Vagina (tissue), 2 donors: ENCODE data around the gene TBC1D13. TPM values are rescaled to one million over a fixed set of nuclear protein-coding genes. Genes with fewer than 3 reads are reported as not detected.

Source experiments
- DNase-seq, 2 donors: peaks; one replicate each; pipeline ENCODE4 v3.0.0-alpha.2; 2017; ENCODE audit errors: extremely low spot score in 2 of 2
- H3K27ac ChIP-seq: fragments of 200-600 bp; sonication (generic); one replicate; pipeline ENCODE4 v1.5.1; 2019
- H3K27me3 ChIP-seq: fragments of 200-600 bp; sonication (generic); one replicate; pipeline ENCODE4 v1.5.1; 2019
- H3K36me3 ChIP-seq, 2 donors: fragments of 200-600 bp; sonication (generic); one replicate each; pipeline ENCODE4 v1.5.1; 2017 to 2019
- H3K4me1 ChIP-seq: fragments of 200-600 bp; sonication (generic); one replicate; pipeline ENCODE4 v1.5.1; 2019
- H3K4me3 ChIP-seq, 2 donors: fragments of 200-600 bp; sonication (generic); 1 replicate in 1 of 2; 2 replicates in 1 of 2; pipeline ENCODE4 v1.5.1; 2016 to 2019
- H3K9me3 ChIP-seq: fragments of 200-600 bp; sonication (generic); one replicate; pipeline ENCODE4 v1.5.1; 2019
- CTCF ChIP-seq, 3 experiments: fragments of 450-650 bp in 2 of 3; fragments of 200-600 bp in 1 of 3; sonication (generic) in 1 of 3; IDR thresholded peaks; one replicate each; pipeline ENCODE4 v1.5.1; 2017 to 2019; ENCODE audit warnings: antibody characterized with exemption in 3 of 3, mild to moderate bottlenecking in 2 of 3, moderate library complexity in 2 of 3
- POLR2A ChIP-seq, 2 donors: fragments of 450-650 bp; IDR thresholded peaks; one replicate each; pipeline ENCODE4 v1.6.1; 2017; ENCODE audit warnings: antibody characterized with exemption in 2 of 2, mild to moderate bottlenecking in 2 of 2, moderate library complexity in 2 of 2
- POLR2AphosphoS5 ChIP-seq, 2 donors: sonication (generic); formaldehyde crosslinking; IDR thresholded peaks; one replicate each; pipeline ENCODE4 v1.9.0; 2017; ENCODE audit warnings: antibody characterized with exemption in 2 of 2, mild to moderate bottlenecking in 2 of 2, low read depth in 1 of 2; ENCODE audit not compliant: insufficient read depth in 1 of 2
- intact Hi-C: fragments of 100-400 bp; cut with DNase I; formaldehyde crosslinking; loops from one replicate; pipeline ENCODE4 v1.15.1; 2023
- total RNA-seq: library from RNA; depleted of rRNA; stranded (reverse); fragments of >200 nt; gene quantifications from one replicate; pipeline ENCODE4 v1.2.3, GENCODE V29; 2016

The TBC1D13 gene
- total RNA-seq, 1 donor from 2014 or later = 11.0 TPM

- no peak for DNase-seq
- Histone ChIP-seq H3K36me3 (peaks cover 0 to 53% of the 10 kb centered on the region in 2 donors), H3K4me3 (no peak overlapping the region), H3K27me3 (no peaks in the 10 kb centered on the region), H3K4me1 (peaks cover 19% of the 10 kb centered on the region), H3K27ac (no peak overlapping the region), H3K9me3 (no peaks in the 10 kb centered on the region)
- TF ChIP-seq POLR2A (IDR thresholded peaks at IDR 0.05) (no peak), CTCF (IDR thresholded peaks at IDR 0.05) (no peak), POLR2AphosphoS5 (IDR thresholded peaks at IDR 0.05; ENCODE audit: insufficient read depth in 1 of 2, low read depth in 1 of 2) (no peak)
- intact Hi-C loops = no loop called here
Measured at GRCh38 chr9:128825923-128826700, 39.1 kb downstream of the TBC1D13 start.

DNA sequence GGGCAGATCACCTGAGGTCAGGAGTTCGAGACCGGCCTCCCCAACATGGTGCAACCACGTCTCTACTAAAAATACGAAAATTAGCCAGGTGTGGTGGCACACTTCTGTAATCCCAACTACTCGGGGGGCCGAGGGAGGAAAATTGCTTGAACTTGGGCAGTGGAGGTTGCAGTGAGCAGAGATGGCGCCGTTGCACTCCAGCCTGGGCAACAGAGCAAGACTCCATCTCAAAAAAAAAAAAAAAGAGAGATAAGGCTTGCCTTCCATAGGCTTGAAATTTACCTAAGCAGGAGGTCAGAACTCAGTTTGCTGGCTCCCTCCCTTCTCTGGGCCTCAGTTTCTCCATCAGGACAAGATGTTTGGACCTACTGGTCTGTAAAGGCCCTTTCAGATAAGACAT, 41.2 kb downstream of the TBC1D13 start:
- H3K27me3 ChIP-seq = no peaks in the 10 kb centered on the region
- no peaks in the 10 kb centered on the region for H3K9me3 ChIP-seq
- H3K4me1 ChIP-seq = peaks cover 19% of the 10 kb centered on the region
- no peak for TF ChIP-seq POLR2AphosphoS5 (IDR thresholded peaks at IDR 0.05; ENCODE audit: insufficient read depth in 1 of 2, low read depth in 1 of 2)
- TF ChIP-seq CTCF (IDR thresholded peaks at IDR 0.05) = no peak
- no peak for TF ChIP-seq POLR2A (IDR thresholded peaks at IDR 0.05)
- H3K27ac ChIP-seq = no peak overlapping the region
- no peak for DNase-seq
- no peak overlapping the region for H3K4me3 ChIP-seq
- intact Hi-C loops = no loop called here
- H3K36me3 ChIP-seq = peaks cover 0 to 35% of the 10 kb centered on the region in 2 donors

- DNase-seq = no peak
- Histone ChIP-seq H3K4me1 (peaks cover 19% of the 10 kb centered on the region), H3K27me3 (no peaks in the 10 kb centered on the region), H3K27ac (peak overlapping the region; percentile 45), H3K4me3 (peak overlapping the region; percentile 76 to 81), H3K36me3 (peaks cover 0 to 29% of the 10 kb centered on the region in 2 donors), H3K9me3 (no peaks in the 10 kb centered on the region)
- TF ChIP-seq CTCF (IDR thresholded peaks at IDR 0.05) (no peak), POLR2A (IDR thresholded peaks at IDR 0.05) (no peak), POLR2AphosphoS5 (IDR thresholded peaks at IDR 0.05; ENCODE audit: insufficient read depth in 1 of 2, low read depth in 1 of 2) (no peak)
- intact Hi-C loops = no loop called here
Measured at GRCh38 chr9:128828719-128829452, 41.8 kb downstream of the TBC1D13 start.

DNA sequence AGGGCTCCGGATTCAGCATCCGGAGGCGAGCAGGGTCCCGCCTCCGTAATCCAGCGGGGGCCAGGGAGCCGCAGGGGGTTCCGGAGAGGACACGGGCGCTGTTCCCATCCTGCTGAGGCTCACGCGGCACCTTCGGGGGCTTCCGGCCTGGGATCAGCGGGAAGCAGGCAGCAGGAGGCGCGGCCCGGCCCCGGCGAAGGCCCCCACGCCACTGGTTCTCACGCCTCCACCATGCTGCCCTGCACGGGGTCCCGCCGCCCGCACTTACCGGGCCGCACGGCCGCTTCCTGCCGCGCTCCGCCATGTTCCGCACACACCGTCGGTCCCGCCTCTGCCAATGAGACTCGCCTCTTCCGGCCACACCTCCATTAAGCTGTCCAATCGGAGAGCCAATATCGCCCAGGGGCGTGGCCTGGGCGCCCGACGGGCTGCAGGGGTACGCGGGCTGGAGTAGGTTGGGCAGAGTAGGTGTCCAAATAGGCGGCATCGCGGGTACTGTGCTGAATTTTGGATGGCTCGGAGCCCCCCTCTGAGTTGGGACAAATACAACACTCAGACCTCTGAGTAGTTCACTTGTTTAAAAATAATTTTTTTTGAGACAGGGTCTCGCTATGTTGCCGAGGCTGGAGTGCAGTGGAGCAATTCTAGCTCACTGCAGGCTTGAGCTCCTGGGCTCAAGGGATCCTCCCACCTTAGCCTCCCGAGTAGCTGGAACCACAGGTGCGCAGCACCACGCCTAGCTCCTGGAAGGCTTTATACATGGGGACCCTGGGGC, 42.6 kb downstream of the TBC1D13 start, which contains the start of gene SPOUT1:
TSS of gene SPOUT1 (minus strand) at position 318 of the 775 bp plus-strand sequence. CDS start at position 304, 14 bp downstream.
- intact Hi-C loops = no loop called here
- Histone ChIP-seq H3K27me3 (no peaks in the 10 kb centered on the region), H3K36me3 (peaks cover 0 to 23% of the 10 kb centered on the region in 2 donors), H3K9me3 (no peaks in the 10 kb centered on the region), H3K27ac (peak within 1 kb of the TSS; percentile 45), H3K4me1 (peaks cover 19% of the 10 kb centered on the region), H3K4me3 (peak within 1 kb of the TSS; percentile 76 to 81)
- TF ChIP-seq CTCF (IDR thresholded peaks at IDR 0.05) = no peak
- peak; percentile 68 to 82 for TF ChIP-seq POLR2AphosphoS5 (IDR thresholded peaks at IDR 0.05; ENCODE audit: insufficient read depth in 1 of 2, low read depth in 1 of 2)
- TF ChIP-seq POLR2A (IDR thresholded peaks at IDR 0.05) = peak in 1 of 2 donors; percentile 12
- DNase-seq = peak; percentile 94 to 96
